GM19099 (cell line): ENCODE data around the gene NOL9.
A peak's percentile ranks its signal among the peaks of the same experiment; 100 is the strongest.

Experiments
- POLR2A ChIP-seq: IDR thresholded peaks from 3 replicates; pipeline ENCODE4 v1.6.1; 2011; ENCODE audit warnings: low read depth; ENCODE audit not compliant: insufficient read length; ENCODE audit errors: extremely low read depth

Gene NOL9

DNA sequence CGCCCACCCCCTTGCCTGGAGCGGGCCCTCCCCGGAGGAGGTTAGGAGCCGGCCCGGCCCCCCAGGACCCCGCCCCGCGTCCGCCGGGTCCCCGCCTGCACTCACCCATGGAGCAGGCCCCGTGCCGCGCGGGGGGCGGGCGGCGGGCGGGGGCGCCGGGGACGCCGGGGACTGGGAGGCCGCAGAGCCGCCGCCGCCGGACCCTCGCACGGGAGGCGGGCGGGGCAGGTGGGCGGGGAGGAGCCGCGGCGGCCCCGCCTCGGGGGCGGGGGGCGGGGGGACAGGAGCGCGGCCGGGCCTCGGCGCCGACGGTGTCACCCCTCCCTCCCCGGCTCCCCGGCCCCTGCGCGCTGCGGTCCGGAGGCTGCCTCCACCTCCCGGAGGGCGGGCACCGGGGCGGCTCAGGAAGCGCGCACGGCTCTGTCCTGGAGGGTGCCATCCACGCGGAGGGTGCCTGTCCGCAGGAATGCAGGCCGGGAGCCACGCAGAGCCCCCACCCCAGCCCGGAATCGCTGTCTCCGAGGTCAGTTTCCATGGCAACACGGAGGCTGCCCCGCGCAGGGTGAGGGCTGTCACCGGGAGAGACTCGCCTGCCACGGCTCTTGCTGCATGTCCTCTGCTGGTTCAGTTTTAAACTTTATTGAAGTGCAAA lies 57.0 kb downstream of the NOL9 start:
- TF ChIP-seq POLR2A: no peak

DNA sequence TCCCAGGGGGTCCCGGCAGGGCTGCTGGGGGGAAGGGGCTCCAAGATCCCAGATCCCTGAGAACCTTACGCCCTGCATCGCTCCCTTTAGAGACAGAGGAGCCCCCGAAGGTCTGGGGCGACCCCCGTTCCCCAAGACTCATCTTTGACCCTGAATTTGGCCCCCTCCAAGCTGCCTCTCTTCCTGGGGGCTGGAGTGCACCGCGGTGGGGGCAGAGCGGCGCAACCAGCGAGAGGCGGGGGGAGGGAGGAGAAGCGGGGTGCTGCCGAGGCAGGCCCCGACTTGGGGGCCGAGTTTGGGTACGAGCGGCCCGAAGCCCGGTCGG lies 57.5 kb downstream of the NOL9 start:
- TF ChIP-seq POLR2A: no peak

DNA sequence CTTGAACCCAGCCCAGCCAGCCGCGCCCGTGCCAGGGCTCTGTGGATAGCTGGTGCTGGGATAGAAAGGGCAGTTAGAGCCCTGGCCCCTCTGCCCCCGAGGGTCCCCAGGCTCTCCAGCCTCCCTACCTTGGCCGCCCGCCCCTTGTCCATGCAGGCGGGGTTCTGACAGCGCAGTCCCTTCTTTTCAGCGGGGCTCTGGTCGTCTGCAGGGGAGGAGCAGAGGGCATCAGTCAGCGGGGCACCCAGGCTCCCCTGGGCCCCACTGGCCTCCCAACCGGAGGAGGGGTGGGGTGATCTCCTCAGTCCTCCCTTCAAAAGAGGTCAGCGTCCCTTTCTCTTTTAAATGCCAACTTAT lies 58.0 kb downstream of the NOL9 start:
- no peak for TF ChIP-seq POLR2A

DNA sequence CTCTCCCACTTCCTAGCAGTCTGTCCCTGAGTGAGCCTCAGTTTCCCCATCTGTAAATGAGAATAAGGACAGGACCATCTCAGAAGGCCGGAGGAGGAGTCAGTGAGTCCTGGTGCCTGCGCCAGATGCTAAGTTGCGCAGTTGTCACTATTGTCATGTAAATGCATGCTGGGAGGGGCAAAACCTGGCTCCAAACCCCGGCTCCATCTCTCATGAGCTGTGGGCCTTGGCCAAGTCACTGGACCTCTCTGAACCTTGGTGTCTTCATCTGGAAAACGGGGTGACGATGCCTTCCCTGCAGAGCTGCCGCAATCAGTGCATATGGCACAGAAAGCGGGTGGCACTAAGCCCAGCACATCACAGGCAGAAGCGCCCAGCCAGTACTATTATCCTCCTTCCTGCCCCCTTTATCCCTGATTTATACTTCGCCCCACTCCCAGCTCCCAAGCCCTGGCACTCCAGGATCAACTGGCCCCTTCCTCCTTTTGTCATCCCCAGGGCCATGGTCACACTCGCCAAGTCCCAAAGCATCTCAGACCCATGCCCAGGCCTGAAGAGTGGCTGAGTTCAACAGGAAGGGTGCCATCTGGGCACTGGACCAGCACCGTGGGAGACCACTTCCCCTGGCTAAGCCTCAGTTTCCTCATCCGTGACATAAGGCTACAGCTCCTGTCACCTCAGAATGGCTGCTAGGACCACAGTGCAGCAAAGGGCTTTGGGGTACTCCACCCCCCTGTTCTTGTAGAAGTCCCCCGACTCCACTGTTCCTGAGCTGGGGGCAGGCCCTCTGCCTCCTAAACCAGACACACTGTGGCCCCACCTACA lies 58.6 kb downstream of the NOL9 start:
- no peak for TF ChIP-seq POLR2A

DNA sequence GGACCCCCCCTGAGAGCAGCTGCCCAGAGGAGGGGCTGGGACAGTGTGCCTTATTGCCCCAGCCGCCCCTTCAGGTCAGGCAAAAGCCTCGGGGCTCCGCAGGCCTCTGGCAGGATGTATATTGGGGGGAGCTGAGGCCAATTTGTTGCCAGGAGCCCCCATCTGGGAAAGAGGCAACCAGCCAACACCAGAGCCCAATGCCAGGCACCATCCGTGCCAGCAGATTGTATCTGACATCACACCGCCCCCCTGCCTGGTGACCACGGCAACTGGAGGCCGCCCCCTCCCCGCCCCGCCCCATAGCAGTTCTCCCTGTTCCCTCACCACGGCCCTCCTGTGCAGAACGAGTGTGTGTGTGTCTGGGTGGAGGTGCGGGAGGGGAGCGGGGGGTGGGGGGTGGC lies 59.3 kb downstream of the NOL9 start:
- no peak for TF ChIP-seq POLR2A

DNA sequence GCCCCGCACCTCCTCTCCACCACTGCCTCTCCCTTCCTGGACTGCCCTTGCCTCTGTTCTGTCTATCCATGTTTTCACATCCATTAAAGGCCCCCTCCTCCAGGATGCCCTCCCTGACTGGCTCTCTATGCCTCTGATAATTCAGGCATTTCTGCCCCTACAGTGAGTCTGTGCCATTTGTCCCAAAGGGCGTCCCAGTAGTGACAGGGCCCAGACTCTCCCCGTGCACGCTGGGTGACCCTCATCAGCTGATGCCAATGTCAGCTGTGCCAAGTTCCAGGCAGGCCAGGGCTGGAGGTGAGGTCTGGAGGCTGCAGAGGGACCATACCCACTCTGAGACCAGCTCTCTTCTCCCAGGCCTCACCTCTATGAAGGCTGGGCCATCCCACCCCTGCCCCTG lies 59.7 kb downstream of the NOL9 start:
- TF ChIP-seq POLR2A: no peak

DNA sequence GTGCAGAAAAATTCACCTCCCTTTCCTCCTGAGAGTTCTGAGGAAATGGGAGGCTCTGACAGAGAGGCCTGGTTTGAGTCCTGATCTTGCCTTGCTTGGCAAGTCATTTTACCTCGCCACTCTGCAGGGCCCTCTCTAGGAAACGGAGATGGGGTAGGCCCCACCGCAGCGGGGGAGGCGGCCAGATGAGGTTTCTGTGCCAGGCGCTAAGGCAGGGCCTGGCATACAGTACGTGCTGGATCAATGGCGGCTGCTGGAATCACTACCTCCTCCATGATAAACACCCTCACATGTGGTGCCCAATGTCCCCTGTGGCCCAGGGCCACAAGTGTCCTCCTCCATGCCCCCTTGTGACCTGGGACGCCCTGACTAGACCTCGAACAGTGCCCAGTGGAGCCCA lies 62.3 kb downstream of the NOL9 start:
- TF ChIP-seq POLR2A: no peak

DNA sequence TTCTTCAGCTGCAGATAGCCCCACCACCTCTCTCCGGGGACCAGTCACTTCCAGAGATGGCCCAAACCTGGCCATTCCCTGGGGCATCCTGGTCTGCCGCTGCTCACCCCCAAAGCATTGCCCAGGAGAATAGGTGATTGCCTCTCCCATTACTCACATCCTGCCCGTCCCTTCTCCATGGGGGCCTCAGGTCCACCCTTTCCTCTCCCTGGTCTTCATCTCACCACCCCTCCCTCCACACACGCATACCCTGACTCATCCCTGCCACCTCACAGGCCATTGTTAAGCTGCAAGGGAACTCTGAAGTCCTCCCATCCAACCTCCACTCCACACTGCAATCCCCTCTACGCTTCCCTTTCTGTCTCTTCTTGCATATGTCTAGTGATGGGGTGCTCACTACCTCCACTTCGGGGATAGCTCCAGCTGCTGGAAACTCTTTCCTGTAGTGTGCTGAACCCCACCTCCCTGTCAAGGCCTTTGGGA lies 62.8 kb downstream of the NOL9 start, which contains the start of gene PLEKHG5:
PLEKHG5 (minus strand) TSS at position 188 of the 483 bp plus-strand sequence. CDS start 14,096 bp downstream, outside the sequence.
- TF ChIP-seq POLR2A: no peak

DNA sequence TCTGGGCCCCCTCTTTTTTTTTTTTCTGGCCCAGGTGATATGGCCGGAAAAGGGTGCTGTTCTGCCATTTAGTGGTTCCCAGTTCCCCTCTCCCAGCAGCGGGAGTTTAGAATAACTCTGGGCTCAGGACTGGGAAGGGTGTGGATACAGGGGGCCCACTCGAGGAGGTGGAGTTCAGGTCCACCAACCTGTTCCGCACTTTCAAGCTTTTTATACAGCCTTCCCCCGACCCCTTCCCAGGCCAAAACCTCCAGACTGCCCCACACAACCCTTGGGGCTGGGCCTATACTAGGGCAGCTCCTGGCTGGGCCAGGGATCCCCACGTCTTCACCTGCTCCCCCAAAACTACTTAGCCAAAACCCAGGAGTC lies 63.2 kb downstream of the NOL9 start:
- TF ChIP-seq POLR2A: no peak

DNA sequence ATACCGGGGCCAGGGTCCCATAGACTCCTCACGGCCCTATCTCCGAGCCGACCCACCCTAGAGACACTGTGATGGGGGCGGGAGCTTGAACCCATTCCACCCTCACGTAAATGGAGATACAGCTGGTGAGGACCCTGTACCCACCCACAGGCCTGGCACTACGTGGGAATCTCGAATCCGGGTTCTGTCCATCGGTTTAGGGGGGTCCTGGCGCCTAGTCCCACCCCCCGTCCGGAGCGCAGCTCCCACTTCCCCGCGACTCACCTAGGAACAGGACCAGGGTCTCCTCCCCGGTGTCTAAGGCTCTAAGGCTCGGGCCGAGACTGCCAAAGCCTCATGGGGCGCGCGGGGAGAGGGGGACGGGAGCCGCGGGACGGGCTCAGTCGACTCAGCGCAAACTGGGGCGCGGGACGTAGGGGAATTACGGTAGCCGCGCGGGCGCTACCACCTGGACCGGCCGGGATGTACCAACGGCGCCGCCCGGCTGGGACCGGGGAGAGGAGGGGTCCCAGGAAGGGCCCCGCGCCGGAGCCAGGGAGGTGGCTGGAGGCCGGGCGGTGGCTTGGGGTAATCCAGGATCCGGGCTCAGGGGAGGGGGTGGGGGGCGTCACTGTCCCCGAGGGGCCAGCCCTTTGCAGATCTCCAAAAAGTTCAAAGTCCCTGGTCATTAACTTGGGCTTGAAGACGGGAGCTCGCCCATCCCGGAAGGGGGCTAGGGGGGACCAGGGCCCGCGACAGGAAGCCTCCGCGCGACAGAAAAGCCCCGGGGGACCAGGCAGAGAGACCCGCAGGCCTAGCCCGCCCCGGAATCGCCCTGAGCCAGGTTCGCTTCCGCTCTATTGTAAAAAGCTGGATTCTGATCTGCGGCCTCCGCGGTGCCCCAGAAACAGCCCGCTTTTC lies 63.9 kb downstream of the NOL9 start:
- TF ChIP-seq POLR2A: peak; percentile 38

DNA sequence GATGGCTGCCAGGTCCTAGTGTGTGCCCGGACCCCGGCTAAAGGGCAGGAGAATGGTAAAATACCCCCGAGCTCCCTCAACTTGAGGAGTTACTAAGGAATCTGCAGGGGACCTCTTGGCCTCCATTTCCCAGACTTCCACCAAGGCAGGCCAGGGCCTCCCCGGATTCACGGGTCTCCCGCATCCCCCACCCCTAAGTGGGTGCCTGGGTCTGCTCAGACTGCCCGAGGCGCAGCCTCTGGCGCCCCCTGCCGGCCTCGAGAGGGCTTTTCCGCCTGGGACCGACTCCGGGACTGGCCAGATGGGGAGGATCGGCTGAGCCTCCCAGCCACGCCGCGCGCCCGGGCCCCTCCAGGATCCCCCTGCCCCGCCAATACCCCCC lies 64.5 kb downstream of the NOL9 start:
- TF ChIP-seq POLR2A: peak; percentile 21

DNA sequence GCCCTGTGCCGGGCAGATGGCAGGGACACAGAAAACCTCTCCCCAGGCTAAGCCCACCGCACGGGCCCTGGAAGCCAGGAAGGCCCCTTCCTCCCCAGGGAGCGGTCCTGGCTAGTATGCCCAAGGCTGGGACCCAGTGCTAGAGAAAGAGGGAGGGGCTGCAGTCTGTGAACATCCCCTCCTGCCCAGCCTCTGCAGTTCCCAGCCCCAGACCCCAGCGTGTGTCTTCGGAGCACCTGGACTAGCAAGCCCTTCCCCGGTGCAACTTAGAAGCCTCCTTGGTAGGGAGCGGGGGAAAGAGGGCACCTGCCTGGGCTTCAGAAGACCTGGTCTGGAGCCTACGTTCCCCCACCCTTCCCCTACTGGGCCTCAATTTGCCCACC lies 64.9 kb downstream of the NOL9 start:
- TF ChIP-seq POLR2A: no peak

DNA sequence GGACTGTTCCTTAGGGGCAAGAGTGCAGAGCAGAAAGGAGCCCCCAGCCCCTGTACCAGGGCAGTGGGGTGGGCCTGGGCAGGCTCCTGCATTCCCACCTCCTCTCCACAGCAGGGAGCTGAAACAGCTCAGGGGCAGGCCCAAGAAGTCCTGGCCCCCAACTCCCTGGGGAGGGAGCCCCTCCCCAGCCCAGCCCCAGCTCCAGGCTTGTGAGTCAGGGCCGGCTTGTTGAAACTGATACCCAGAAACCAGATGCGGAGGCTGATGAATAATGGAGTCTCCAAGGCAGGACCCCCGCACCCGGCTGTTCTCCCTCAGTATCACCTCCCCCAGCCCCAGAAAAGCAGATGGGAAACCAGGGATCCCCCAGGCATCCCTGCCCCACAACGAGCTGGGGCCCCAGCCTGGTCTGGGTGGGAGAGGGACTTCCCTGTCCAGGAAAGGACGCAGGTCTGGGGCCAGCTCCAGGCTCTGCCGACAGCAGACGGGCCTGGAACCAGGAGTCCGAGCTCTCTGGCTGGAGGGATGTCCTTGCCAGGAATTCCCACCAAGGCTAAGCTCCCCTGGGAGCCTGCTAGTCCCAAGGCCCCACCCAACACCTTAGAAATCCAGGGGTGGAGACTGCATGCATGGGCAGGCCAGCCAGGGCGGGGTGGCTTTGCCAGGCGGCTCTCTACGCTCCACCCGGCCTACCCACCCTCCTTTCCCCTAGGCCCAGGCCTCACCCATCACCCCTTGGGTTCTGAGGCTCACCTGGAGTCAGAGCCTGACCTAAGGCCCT lies 65.5 kb downstream of the NOL9 start:
- no peak for TF ChIP-seq POLR2A

DNA sequence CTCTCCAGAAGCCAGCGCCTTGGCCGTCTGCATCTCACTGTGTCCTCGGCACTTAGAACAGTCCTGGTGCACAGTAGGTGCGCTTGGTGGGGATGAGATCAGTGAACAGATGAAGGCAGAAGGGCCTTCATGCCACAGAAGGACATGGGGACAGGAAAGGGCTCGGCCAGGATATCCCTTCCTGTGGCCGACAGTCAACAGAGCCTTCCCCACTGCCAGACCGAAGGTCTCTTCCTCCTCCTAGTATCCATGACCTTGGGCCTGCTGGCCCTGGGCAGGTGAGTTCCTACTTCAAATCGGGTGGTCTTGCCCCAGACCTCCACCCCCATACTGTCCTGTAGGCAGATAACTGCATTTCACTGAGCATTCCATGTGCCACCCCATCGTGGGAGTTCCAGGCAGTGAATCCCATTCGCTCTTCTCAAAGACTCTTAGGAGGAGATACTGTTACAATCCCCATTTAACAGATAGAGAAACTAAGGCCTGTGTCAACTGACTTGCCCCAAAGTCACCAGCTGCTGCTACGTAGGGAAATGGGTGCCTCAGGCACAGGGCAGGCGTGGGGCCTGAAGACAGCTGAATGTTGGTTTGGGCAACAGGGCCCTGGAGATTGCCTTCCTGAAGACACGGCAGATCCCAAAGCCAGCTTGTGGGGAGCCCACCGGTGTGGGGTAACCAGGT lies 66.4 kb downstream of the NOL9 start:
- no peak for TF ChIP-seq POLR2A
